Ovary (tissue), 9 donors: ENCODE measurements around the gene SLCO3A1. TPM values are rescaled to one million over a fixed set of nuclear protein-coding genes. Genes with fewer than 3 reads are reported as not detected.

Source experiments
- DNase-seq, 5 donors: peaks; one replicate each; pipeline ENCODE4 v3.0.0-alpha.2; 2019 to 2020
- H3K27ac ChIP-seq, 2 donors: fragments of 200-600 bp; one replicate each; pipeline versions ENCODE4 v1.5.1 to v1.8.0; 2019 to 2022
- H3K27me3 ChIP-seq: fragments of 200-600 bp; one replicate; pipeline ENCODE4 v1.8.0; 2022
- H3K36me3 ChIP-seq: fragments of 200-600 bp; sonication (generic); one replicate; pipeline ENCODE4 v1.5.1; 2019
- H3K4me1 ChIP-seq: one replicate; pipeline ENCODE4 v1.8.1; 2013; ENCODE audit warnings: mild to moderate bottlenecking, moderate library complexity; ENCODE audit not compliant: insufficient read depth
- H3K4me3 ChIP-seq: fragments of 200-600 bp; sonication (generic); one replicate; pipeline ENCODE4 v1.5.1; 2017
- H3K9me3 ChIP-seq, 2 donors: fragments of 200-600 bp in 1 of 2; sonication (generic) in 1 of 2; one replicate each; pipeline versions ENCODE4 v1.5.1 to v1.8.1; 2013 to 2019; ENCODE audit warnings: mild to moderate bottlenecking in 1 of 2, moderate library complexity in 1 of 2
- CTCF ChIP-seq, 3 donors: fragments of 450-650 bp in 2 of 3; fragments of 200-600 bp in 1 of 3; IDR thresholded peaks; one replicate each; pipeline versions ENCODE4 v1.5.1 to v1.8.0; 2016 to 2022; ENCODE audit warnings: antibody characterized with exemption in 3 of 3, mild to moderate bottlenecking in 1 of 3
- EP300 ChIP-seq: sonication (generic); formaldehyde crosslinking; IDR thresholded peaks from one replicate; pipeline ENCODE4 v1.6.1; 2017; ENCODE audit warnings: antibody characterized with exemption
- POLR2A ChIP-seq: fragments of 450-650 bp; IDR thresholded peaks from one replicate; pipeline ENCODE4 v1.6.1; 2017; ENCODE audit warnings: antibody characterized with exemption, mild to moderate bottlenecking, moderate library complexity
- WGBS, 3 donors: extraction: QIAGEN DNeasy Blood & Tissue Kit in 1 of 3; methylation state at CpG; one replicate each; pipeline versions ENCODE4 v1.1.5 to v1.1.7; 2013 to 2017; 5-methylcytosine and 5-hydroxymethylcytosine counted together
- intact Hi-C, 4 donors: fragments of 100-400 bp; cut with DNase I; formaldehyde crosslinking; loops; one replicate each; pipeline versions ENCODE4 v1.11.0 to v1.15.1; 2022 to 2023
- polyA plus RNA-seq, 2 donors: library from polyadenylated mRNA; stranded (reverse); fragments of 200-250 nt in 1 of 2; fragments of 350-450 nt in 1 of 2; fragmentation: Illumina TruSeq in 1 of 2; extraction: RNeasy Lipid Tissue Mini Kit (QIAGEN cat#74804) in 1 of 2; gene quantifications; one replicate each; pipeline ENCODE4 v1.2.3, GENCODE V29; 2013 to 2014
- total RNA-seq, 7 donors: library from RNA; depleted of rRNA in 2 of 7; stranded (reverse); fragments of >200 nt in 2 of 7; fragmentation: NEBNext Ultra II Directional in 3 of 7; extraction: Animal tissue kit (Norgen Biotek cat#: 25700) in 3 of 7; gene quantifications; one replicate each; pipeline versions ENCODE4 v1.1.0 to v1.2.4, GENCODE V29; 2016 to 2023
- donor health status: DM: no; HTN: no; CAD: no; lungs with moderate emphysema.
- donor health status: DM: no; HTN: no; CAD: no.
- donor health status: Bipolar disorder and iron deficiency.
- donor health status: DM: yes; HTN: yes; CAD: no.
- donor health status: DM: no; HTN: no; CAD: no.
- donor health status: DM: yes; HTN: yes; CAD: no.

The SLCO3A1 gene
- total and polyA plus RNA-seq, 9 donors, result 5.0 to 20.0 (median 12.5) TPM

GRCh38 chr15:92028389-92028724, 174.8 kb downstream of the SLCO3A1 start:
- 34 to 42% (median 42%) methylated on average over 4 of the region's 4 CpGs for WGBS, 3 donors
- DNase-seq, result no peak
- Histone ChIP-seq H3K27me3 (no peaks in the 10 kb centered on the region), H3K9me3 (no peaks in the 10 kb centered on the region), H3K4me3 (no peak overlapping the region), H3K27ac (no peak overlapping the region), H3K4me1 (peaks cover 10% of the 10 kb centered on the region), H3K36me3 (no peaks in the 10 kb centered on the region)
- TF ChIP-seq EP300, result no peak
- no peak for TF ChIP-seq POLR2A
- no peak for TF ChIP-seq CTCF (IDR thresholded peaks at IDR 0.05)
- intact Hi-C loops, result no loop called here

GRCh38 chr15:92029767-92030166, 176.3 kb downstream of the SLCO3A1 start:
- DNase-seq, result no peak
- Histone ChIP-seq H3K27ac (no peak overlapping the region), H3K9me3 (no peaks in the 10 kb centered on the region), H3K36me3 (no peaks in the 10 kb centered on the region), H3K4me1 (peaks cover 10% of the 10 kb centered on the region), H3K4me3 (no peak overlapping the region), H3K27me3 (no peaks in the 10 kb centered on the region)
- WGBS, 3 donors, result 64 to 72% (median 64%) methylated on average over 10 of the region's 10 CpGs
- intact Hi-C loops, result no loop called here
- TF ChIP-seq EP300 (no peak), POLR2A (no peak), CTCF (IDR thresholded peaks at IDR 0.05) (no peak)

- no peak for DNase-seq
- no peak overlapping the region for H3K27ac ChIP-seq
- no peaks in the 10 kb centered on the region for H3K9me3 ChIP-seq
- peaks cover 8% of the 10 kb centered on the region for H3K4me1 ChIP-seq
- H3K4me3 ChIP-seq, result no peak overlapping the region
- intact Hi-C loops, result no loop called here
- no peaks in the 10 kb centered on the region for H3K27me3 ChIP-seq
- TF ChIP-seq POLR2A (no peak), CTCF (IDR thresholded peaks at IDR 0.05) (no peak), EP300 (no peak)
- WGBS, 3 donors, result 35 to 45% (median 39%) methylated on average over 9 of the region's 9 CpGs
- no peaks in the 10 kb centered on the region for H3K36me3 ChIP-seq
These were observed 179.8 kb downstream of the SLCO3A1 start for GRCh38 chr15:92033314-92033713.

GRCh38 chr15:92033723-92034122, 180.2 kb downstream of the SLCO3A1 start:
- TF ChIP-seq POLR2A (no peak), CTCF (IDR thresholded peaks at IDR 0.05) (no peak), EP300 (no peak)
- no peaks in the 10 kb centered on the region for H3K9me3 ChIP-seq
- no peaks in the 10 kb centered on the region for H3K36me3 ChIP-seq
- intact Hi-C loops, result no loop called here
- H3K27ac ChIP-seq, result no peak overlapping the region
- no peak overlapping the region for H3K4me3 ChIP-seq
- no peak for DNase-seq
- no peaks in the 10 kb centered on the region for H3K27me3 ChIP-seq
- 30 to 45% (median 32%) methylated on average over 8 of the region's 8 CpGs for WGBS, 3 donors
- H3K4me1 ChIP-seq, result peaks cover 7% of the 10 kb centered on the region

- no peak overlapping the region for H3K4me3 ChIP-seq
- 81 to 82% (median 81%) methylated on average over 7 of the region's 7 CpGs for WGBS, 3 donors
- H3K27ac ChIP-seq, result no peak overlapping the region
- DNase-seq, result no peak
- peaks cover 6% of the 10 kb centered on the region for H3K4me1 ChIP-seq
- no peaks in the 10 kb centered on the region for H3K36me3 ChIP-seq
- H3K27me3 ChIP-seq, result no peaks in the 10 kb centered on the region
- TF ChIP-seq CTCF (IDR thresholded peaks at IDR 0.05), result no peak
- no peak for TF ChIP-seq POLR2A
- TF ChIP-seq EP300, result no peak
- intact Hi-C loops, result no loop called here
- H3K9me3 ChIP-seq, result no peaks in the 10 kb centered on the region
These were observed 180.7 kb downstream of the SLCO3A1 start for GRCh38 chr15:92034227-92034626.
